OCI-LY7 (cell line): Measurements from ENCODE around the gene MTRF1L. TPM values are rescaled to one million over a fixed set of nuclear protein-coding genes. Genes with fewer than 3 reads are reported as not detected.

Source experiments
- BruUV-seq: library from RNA; stranded (reverse); fragments of 400-500 nt; replicated peaks from 2 replicates; lab custom pipeline; 2021; lab: Mats Ljungman, UMichigan
- CTCF ChIA-PET: fragments of 300-600 bp; sonication (Branson Sonifier 250); formaldehyde crosslinking; loops from one replicate; lab custom pipeline; 2022; ENCODE audit warnings: antibody characterized with exemption; ENCODE audit not compliant: unreplicated experiment; lab: Charles Lee
- POLR2A ChIA-PET: fragments of 300-600 bp; sonication (Branson Sonifier 250); formaldehyde crosslinking; loops from one replicate; lab custom pipeline; 2022; ENCODE audit warnings: antibody characterized with exemption; lab: Charles Lee
- DNase-seq: peaks from one replicate; pipeline ENCODE4 v3.0.0-alpha.2; 2015; ENCODE audit warnings: low spot score
- H2AFZ ChIP-seq: fragments of 200-600 bp; sonication (generic), shearing (Covaris generic); 2 replicates; pipeline ENCODE4 v1.6.1; 2014; ENCODE audit warnings: mild to moderate bottlenecking, antibody characterized with exemption, low read length, moderate library complexity
- H3K27ac ChIP-seq: fragments of 200-600 bp; sonication (generic); 2 replicates; pipeline ENCODE4 v1.5.1; 2014; ENCODE audit warnings: mixed run types, low read depth, mild to moderate bottlenecking, moderate library complexity, low read length, inconsistent platforms; ENCODE audit not compliant: poor library complexity, severe bottlenecking
- H3K36me3 ChIP-seq: fragments of 200-600 bp; sonication (generic); 2 replicates; pipeline ENCODE4 v1.6.1; 2014; ENCODE audit warnings: mild to moderate bottlenecking, antibody characterized with exemption, low read length, moderate library complexity, mixed read lengths; ENCODE audit not compliant: insufficient read depth
- H3K4me1 ChIP-seq: fragments of 200-600 bp; sonication (generic); 2 replicates; pipeline ENCODE4 v1.5.1; 2014; ENCODE audit warnings: mild to moderate bottlenecking, low read length; ENCODE audit not compliant: insufficient read depth, poor library complexity, severe bottlenecking
- H3K4me2 ChIP-seq: fragments of 200-600 bp; sonication (generic); 2 replicates; pipeline ENCODE4 v1.6.1; 2014; ENCODE audit warnings: mild to moderate bottlenecking, low read length
- H3K4me3 ChIP-seq: fragments of 200-600 bp; sonication (generic); 2 replicates; pipeline ENCODE4 v1.5.1; 2014; ENCODE audit warnings: mild to moderate bottlenecking, low read depth, low read length; ENCODE audit not compliant: poor library complexity, severe bottlenecking
- H3K79me2 ChIP-seq: fragments of 200-600 bp; sonication (generic); 2 replicates; pipeline ENCODE4 v1.6.1; 2016; ENCODE audit warnings: low read depth, mild to moderate bottlenecking, low read length, moderate library complexity, mixed read lengths; ENCODE audit not compliant: insufficient read depth
- H3K9me2 ChIP-seq: fragments of 200-600 bp; sonication (generic); 2 replicates; pipeline ENCODE4 v1.6.1; 2016; ENCODE audit warnings: mild to moderate bottlenecking, low read length, mixed read lengths; ENCODE audit not compliant: insufficient read depth
- H3K9me3 ChIP-seq: fragments of 200-600 bp; sonication (generic); 2 replicates; pipeline ENCODE4 v1.6.1; 2014; ENCODE audit warnings: mild to moderate bottlenecking, mixed run types, low read length, mixed read lengths
- H4K20me1 ChIP-seq: fragments of 200-600 bp; sonication (generic); 2 replicates; pipeline ENCODE4 v1.6.1; 2014; ENCODE audit warnings: mild to moderate bottlenecking, antibody characterized with exemption, low read length, moderate library complexity, mixed read lengths; ENCODE audit not compliant: insufficient read depth
- CTCF ChIP-seq: fragments of 200-600 bp; sonication (generic); conservative IDR thresholded peaks from 2 replicates; pipeline ENCODE4 v1.5.1; 2014; ENCODE audit warnings: mild to moderate bottlenecking, antibody characterized with exemption, low read length, moderate library complexity, mixed read lengths
- EZH2phosphoT487 ChIP-seq: fragments of 200-600 bp; sonication (generic); IDR thresholded peaks from 2 replicates; pipeline ENCODE4 v1.6.1; 2018; ENCODE audit warnings: low read depth, borderline replicate concordance, mild to moderate bottlenecking, mixed run types, antibody characterized with exemption, low read length, moderate library complexity, mixed read lengths
- intact Hi-C: fragments of 100-400 bp; cut with micrococcal nuclease; formaldehyde crosslinking; loops from one replicate; pipeline ENCODE4 v1.10.0; 2022; ENCODE audit not compliant: unreplicated experiment
- total RNA-seq, 2 experiments: library from RNA; depleted of rRNA in 1 of 2; stranded (reverse); fragments of >200 nt in 1 of 2; shearing (Covaris generic) in 1 of 2; gene quantifications; 2 replicates each; pipeline ENCODE4 v1.2.3, GENCODE V29; 2014 to 2022

MTRF1L gene
- total RNA-seq, 2 experiments from 2014 or later = 11.0 to 19.2 TPM

- no peak overlapping the region for H3K4me3 ChIP-seq
- no peak overlapping the region for H3K27ac ChIP-seq
- BruUV-seq = no TSS peak
- intact Hi-C loops = no loop called here
- ChIA-PET POLR2A (interaction anchor here (0.9 kb wide), 1 partner anchor 74 kb away, joined by 3 read pairs; no protein-coding TSS in a partner anchor), CTCF (no interaction called here)
- H2AFZ ChIP-seq = no peak overlapping the region
- TF ChIP-seq EZH2phosphoT487 (no peak), CTCF (no peak)
- no peak for DNase-seq
- no peaks in the 10 kb centered on the region for H3K9me2 ChIP-seq
- H3K4me1 ChIP-seq = no peaks in the 10 kb centered on the region
- no peaks in the 10 kb centered on the region for H3K9me3 ChIP-seq
- no peak overlapping the region for H3K4me2 ChIP-seq
- no peaks in the 10 kb centered on the region for H4K20me1 ChIP-seq
- H3K36me3 ChIP-seq = no peaks in the 10 kb centered on the region
- no peaks in the 10 kb centered on the region for H3K79me2 ChIP-seq
These were observed 25.0 kb upstream of the MTRF1L start for GRCh38 chr6:153027480-153027879.

- Histone ChIP-seq H3K9me3 (no peaks in the 10 kb centered on the region), H4K20me1 (no peaks in the 10 kb centered on the region), H3K9me2 (no peaks in the 10 kb centered on the region), H3K79me2 (no peaks in the 10 kb centered on the region), H3K27ac (no peak overlapping the region), H2AFZ (no peak overlapping the region), H3K4me1 (no peaks in the 10 kb centered on the region), H3K4me3 (no peak overlapping the region), H3K36me3 (no peaks in the 10 kb centered on the region), H3K4me2 (no peak overlapping the region)
- no peak for DNase-seq
- intact Hi-C loops = loop anchor here (1.0 to 5.0 kb wide), 4 partner anchors 22 to 272 kb away; partner anchors contain the start of genes MTRF1L and VIP
- POLR2A ChIA-PET = interaction anchor here (0.7 kb wide), 1 partner anchor 705 kb away, joined by 3 read pairs; no protein-coding TSS in a partner anchor
- CTCF ChIA-PET = no interaction called here
- TF ChIP-seq CTCF (peak; percentile 11; the same call in 1 of the 2 replicates), EZH2phosphoT487 (no peak)
- no TSS peak for BruUV-seq
These were observed 22.2 kb upstream of the MTRF1L start for GRCh38 chr6:153024709-153025017.

GRCh38 chr6:153023977-153024708 is 21.6 kb upstream of the MTRF1L start:
- DNase-seq = peak; percentile 78
- TF ChIP-seq CTCF (peak; percentile 89), EZH2phosphoT487 (no peak)
- H3K4me1 ChIP-seq = no peaks in the 10 kb centered on the region
- H3K36me3 ChIP-seq = no peaks in the 10 kb centered on the region
- H3K27ac ChIP-seq = no peak overlapping the region
- H3K4me3 ChIP-seq = no peak overlapping the region
- no TSS peak for BruUV-seq
- intact Hi-C loops = loop anchor here (1.0 to 5.0 kb wide), 4 partner anchors 21 to 272 kb away; partner anchors contain the start of genes MTRF1L and VIP
- H3K79me2 ChIP-seq = no peaks in the 10 kb centered on the region
- H3K9me2 ChIP-seq = no peaks in the 10 kb centered on the region
- H3K4me2 ChIP-seq = no peak overlapping the region
- no peaks in the 10 kb centered on the region for H3K9me3 ChIP-seq
- H2AFZ ChIP-seq = no peak overlapping the region
- no peaks in the 10 kb centered on the region for H4K20me1 ChIP-seq
- ChIA-PET CTCF (no interaction called here), POLR2A (no interaction called here)
